WERI-Rb-1 (cell line): ENCODE data around the gene EVC2.

Source experiments
- DNase-seq: peaks from one replicate; pipeline ENCODE4 v3.0.0-alpha.2; 2020
- H3K27ac ChIP-seq: fragments of 250-450 bp; sonication (Bioruptor Pico); 2 replicates; pipeline ENCODE4 v1.5.1; 2020; ENCODE audit warnings: mild to moderate bottlenecking, moderate library complexity
- H3K27me3 ChIP-seq: fragments of 250-450 bp; sonication (Bioruptor Pico); 2 replicates; pipeline ENCODE4 v1.5.1; 2021; ENCODE audit warnings: mild to moderate bottlenecking, low read depth, moderate library complexity; ENCODE audit not compliant: insufficient read depth, severe bottlenecking
- H3K36me3 ChIP-seq: fragments of 250-450 bp; sonication (Bioruptor Pico); 2 replicates; pipeline ENCODE4 v1.5.1; 2020; ENCODE audit warnings: mild to moderate bottlenecking, moderate library complexity
- H3K4me3 ChIP-seq: 2 replicates; pipeline ENCODE4 v1.5.1; 2011; ENCODE audit warnings: low read depth, mild to moderate bottlenecking, control low read depth, low read length
- H3K9me3 ChIP-seq: fragments of 250-450 bp; sonication (Bioruptor Pico); 2 replicates; pipeline ENCODE4 v1.5.1; 2021; ENCODE audit warnings: mild to moderate bottlenecking, moderate library complexity; ENCODE audit not compliant: severe bottlenecking
- TF ChIP-seq, protein P1 (sequence below): IDR thresholded peaks from 2 replicates; pipeline ENCODE4 v1.5.1; 2011; ENCODE audit warnings: low read depth, mild to moderate bottlenecking, control low read depth, inconsistent platforms, low read length

The EVC2 gene

GRCh38 chr4:5638316-5638715 lies 70.0 kb downstream of the EVC2 start:
- DNase-seq: no peak

DNA sequence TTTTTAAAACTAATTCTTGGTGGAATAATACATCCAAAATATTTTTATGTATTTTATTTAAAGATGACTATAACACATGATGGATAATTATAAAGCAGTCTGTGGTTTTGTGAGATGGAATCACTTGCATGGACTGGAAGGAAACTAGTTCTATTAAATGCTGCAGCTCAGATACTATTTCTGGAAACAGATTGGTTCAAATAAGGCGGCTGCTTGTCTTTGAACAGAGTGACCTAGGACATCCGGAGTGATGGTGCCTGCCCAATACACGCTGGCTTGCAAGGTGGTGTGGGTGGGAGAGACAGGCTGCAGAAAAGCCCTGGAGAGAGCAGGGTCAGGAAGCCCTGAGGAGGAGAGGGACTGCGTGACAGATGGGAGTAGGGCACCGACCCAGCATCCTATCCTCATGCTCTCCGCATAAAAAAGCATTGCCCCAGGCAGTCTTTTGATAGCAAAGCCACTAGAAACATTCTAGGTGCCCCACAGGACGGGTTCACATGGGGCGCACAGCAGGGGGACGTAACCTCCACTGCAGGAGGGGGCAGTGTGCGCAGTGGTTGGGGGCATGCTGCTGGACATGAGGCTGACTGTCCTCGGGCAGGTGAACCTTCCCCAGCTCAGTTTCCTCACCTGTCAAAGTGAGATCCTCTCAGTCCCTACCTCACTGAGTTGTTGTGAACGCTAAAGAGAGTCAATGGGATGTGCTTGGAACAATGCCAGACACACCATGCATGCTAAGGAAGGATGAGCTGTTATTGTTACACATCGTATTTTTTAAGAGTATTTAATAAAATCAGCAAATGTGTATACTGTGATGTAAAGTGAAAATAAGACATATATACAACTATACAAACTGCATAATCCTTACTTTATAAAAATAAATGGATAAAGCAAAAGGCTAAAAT lies 71.3 kb downstream of the EVC2 start:
- Histone ChIP-seq H3K4me3 (no peak overlapping the region), H3K9me3 (no peaks in the 10 kb centered on the region), H3K27me3 (no peaks in the 10 kb centered on the region), H3K36me3 (no peaks in the 10 kb centered on the region), H3K27ac (no peak overlapping the region)
- TF ChIP-seq, protein P1, sequence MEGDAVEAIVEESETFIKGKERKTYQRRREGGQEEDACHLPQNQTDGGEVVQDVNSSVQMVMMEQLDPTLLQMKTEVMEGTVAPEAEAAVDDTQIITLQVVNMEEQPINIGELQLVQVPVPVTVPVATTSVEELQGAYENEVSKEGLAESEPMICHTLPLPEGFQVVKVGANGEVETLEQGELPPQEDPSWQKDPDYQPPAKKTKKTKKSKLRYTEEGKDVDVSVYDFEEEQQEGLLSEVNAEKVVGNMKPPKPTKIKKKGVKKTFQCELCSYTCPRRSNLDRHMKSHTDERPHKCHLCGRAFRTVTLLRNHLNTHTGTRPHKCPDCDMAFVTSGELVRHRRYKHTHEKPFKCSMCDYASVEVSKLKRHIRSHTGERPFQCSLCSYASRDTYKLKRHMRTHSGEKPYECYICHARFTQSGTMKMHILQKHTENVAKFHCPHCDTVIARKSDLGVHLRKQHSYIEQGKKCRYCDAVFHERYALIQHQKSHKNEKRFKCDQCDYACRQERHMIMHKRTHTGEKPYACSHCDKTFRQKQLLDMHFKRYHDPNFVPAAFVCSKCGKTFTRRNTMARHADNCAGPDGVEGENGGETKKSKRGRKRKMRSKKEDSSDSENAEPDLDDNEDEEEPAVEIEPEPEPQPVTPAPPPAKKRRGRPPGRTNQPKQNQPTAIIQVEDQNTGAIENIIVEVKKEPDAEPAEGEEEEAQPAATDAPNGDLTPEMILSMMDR: no peak
- no peak for DNase-seq

More at GRCh38 chr4:5638316-5638715, 70.0 kb downstream of the EVC2 start:
- no peaks in the 10 kb centered on the region for H3K27me3 ChIP-seq
- H3K27ac ChIP-seq: no peak overlapping the region
- H3K9me3 ChIP-seq: no peaks in the 10 kb centered on the region
- H3K4me3 ChIP-seq: no peak overlapping the region
- TF ChIP-seq, protein P1: no peak
- H3K36me3 ChIP-seq: no peaks in the 10 kb centered on the region

DNA sequence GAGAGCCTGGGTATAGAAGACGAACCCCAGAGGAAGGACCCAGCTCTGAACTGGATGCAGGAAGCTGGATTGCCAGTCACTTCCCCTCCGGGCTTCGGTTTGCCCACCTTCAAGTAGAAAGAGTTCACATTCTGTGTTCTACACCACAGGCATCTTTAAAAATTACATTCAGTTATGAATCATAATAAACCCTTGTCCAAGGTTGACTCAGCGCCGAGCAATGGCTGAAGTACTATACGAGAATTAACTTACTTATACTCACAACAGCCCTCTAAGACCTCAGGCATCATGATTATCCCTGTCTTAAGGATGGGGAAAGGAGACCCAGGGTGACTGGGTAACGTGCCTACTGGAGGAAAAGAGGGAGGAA lies 72.5 kb downstream of the EVC2 start:
- H3K27me3 ChIP-seq: no peaks in the 10 kb centered on the region
- H3K9me3 ChIP-seq: no peaks in the 10 kb centered on the region
- H3K36me3 ChIP-seq: no peaks in the 10 kb centered on the region
- TF ChIP-seq, protein P1: no peak
- no peak overlapping the region for H3K27ac ChIP-seq
- no peak overlapping the region for H3K4me3 ChIP-seq
- no peak for DNase-seq

DNA sequence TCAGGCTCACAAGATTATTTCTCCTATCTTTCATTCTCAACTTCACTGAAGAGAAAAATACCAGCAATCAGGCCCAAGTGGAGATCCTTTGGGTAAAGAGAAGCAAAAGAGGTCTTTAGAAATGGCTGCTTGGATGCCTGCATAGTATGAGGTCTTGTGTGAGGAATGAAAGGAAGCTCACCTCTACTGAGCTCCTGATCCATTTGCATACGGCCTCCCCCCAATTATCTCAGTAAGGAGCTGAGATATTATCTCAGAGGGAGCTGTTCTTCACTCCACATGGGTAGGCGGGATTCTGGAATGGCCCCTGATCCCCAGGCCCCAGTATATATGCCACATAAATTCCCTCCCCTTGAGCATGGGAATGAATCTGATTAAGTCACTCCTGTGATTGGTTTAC lies 75.8 kb downstream of the EVC2 start:
- TF ChIP-seq, protein P1: no peak
- H3K4me3 ChIP-seq: no peak overlapping the region
- H3K36me3 ChIP-seq: no peaks in the 10 kb centered on the region
- H3K27ac ChIP-seq: no peak overlapping the region
- no peak for DNase-seq
- H3K27me3 ChIP-seq: no peaks in the 10 kb centered on the region
- H3K9me3 ChIP-seq: no peaks in the 10 kb centered on the region

DNA sequence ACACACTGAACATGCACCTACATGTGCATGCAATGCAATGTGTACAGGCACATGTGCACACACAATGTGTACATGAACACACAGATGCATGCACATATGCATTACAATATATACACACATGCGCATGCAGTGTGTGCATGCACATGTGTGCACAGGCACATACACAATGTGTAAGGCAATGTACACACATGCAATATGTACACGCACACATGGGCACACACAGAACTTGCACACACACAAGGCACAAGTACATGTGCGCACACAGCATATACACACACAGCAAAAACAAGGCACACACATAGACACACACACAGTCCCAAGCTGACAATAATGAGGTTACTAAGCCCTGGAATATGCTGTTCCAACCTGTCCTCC lies 76.3 kb downstream of the EVC2 start:
- H3K27ac ChIP-seq: no peak overlapping the region
- no peaks in the 10 kb centered on the region for H3K27me3 ChIP-seq
- H3K9me3 ChIP-seq: no peaks in the 10 kb centered on the region
- H3K36me3 ChIP-seq: no peaks in the 10 kb centered on the region
- DNase-seq: no peak
- TF ChIP-seq, protein P1: no peak
- H3K4me3 ChIP-seq: no peak overlapping the region
